ENCODE measurements around the gene TRANK1.

TRANK1 gene

GRCh38 chr3:36820083-36820482 is 124.8 kb downstream of the TRANK1 start:
- no peak for TF ChIP-seq REST (IDR thresholded peaks at IDR 0.05; ENCODE audit: insufficient read depth in 1 of 2, low read depth in 2 of 2, low read length in 2 of 2)
- no peak for TF ChIP-seq TAF1 (IDR thresholded peaks at IDR 0.05; ENCODE audit: borderline replicate concordance, insufficient read depth, low read length)
- TF ChIP-seq FOXP2 (optimal IDR thresholded peaks at IDR 0.05; ENCODE audit: borderline replicate concordance, extremely low read depth, extremely low read length, insufficient read depth), result no peak
- no peak for TF ChIP-seq SIN3A (IDR thresholded peaks at IDR 0.05; ENCODE audit: borderline replicate concordance, insufficient read depth, low read length)
- TF ChIP-seq POLR2AphosphoS5 (IDR thresholded peaks at IDR 0.05; ENCODE audit: low read depth, low read length), result no peak

GRCh38 chr3:36817806-36818533 is 126.9 kb downstream of the TRANK1 start:
- TF ChIP-seq REST (IDR thresholded peaks at IDR 0.05; ENCODE audit: insufficient read depth in 1 of 2, low read depth in 2 of 2, low read length in 2 of 2), result no peak

GRCh38 chr3:36815375-36815774 is 129.5 kb downstream of the TRANK1 start:
- TF ChIP-seq TAF1 (IDR thresholded peaks at IDR 0.05; ENCODE audit: borderline replicate concordance, insufficient read depth, low read length) (no peak), POLR2AphosphoS5 (IDR thresholded peaks at IDR 0.05; ENCODE audit: low read depth, low read length) (no peak), FOXP2 (optimal IDR thresholded peaks at IDR 0.05; ENCODE audit: borderline replicate concordance, extremely low read depth, extremely low read length, insufficient read depth) (no peak), REST (IDR thresholded peaks at IDR 0.05; ENCODE audit: insufficient read depth in 1 of 2, low read depth in 2 of 2, low read length in 2 of 2) (no peak), SIN3A (IDR thresholded peaks at IDR 0.05; ENCODE audit: borderline replicate concordance, insufficient read depth, low read length) (no peak)

GRCh38 chr3:36814776-36815175 is 130.1 kb downstream of the TRANK1 start:
- no peak for TF ChIP-seq POLR2AphosphoS5 (IDR thresholded peaks at IDR 0.05; ENCODE audit: low read depth, low read length)
- no peak for TF ChIP-seq REST (IDR thresholded peaks at IDR 0.05; ENCODE audit: insufficient read depth in 1 of 2, low read depth in 2 of 2, low read length in 2 of 2)
- no peak for TF ChIP-seq SIN3A (IDR thresholded peaks at IDR 0.05; ENCODE audit: borderline replicate concordance, insufficient read depth, low read length)
- TF ChIP-seq TAF1 (IDR thresholded peaks at IDR 0.05; ENCODE audit: borderline replicate concordance, insufficient read depth, low read length), result no peak
- no peak for TF ChIP-seq FOXP2 (optimal IDR thresholded peaks at IDR 0.05; ENCODE audit: borderline replicate concordance, extremely low read depth, extremely low read length, insufficient read depth)

All from PFSK-1 (cell line).